H9 (cell line): ENCODE results near the gene ZNF365. TPM values are rescaled to one million over a fixed set of nuclear protein-coding genes. Genes with fewer than 3 reads are reported as not detected.

Experiments
- DNase-seq: peaks from one replicate; pipeline ENCODE4 v3.0.0-alpha.2; 2017
- H2AFZ ChIP-seq: one replicate; pipeline ENCODE4 v1.6.1; 2013; ENCODE audit warnings: mild to moderate bottlenecking, low read length, control low read depth, moderate library complexity
- H2AK5ac ChIP-seq: 2 replicates; pipeline ENCODE4 v1.6.1; 2013; ENCODE audit warnings: low read length, control low read depth, mixed read lengths; ENCODE audit not compliant: insufficient read length
- H2BK120ac ChIP-seq: one replicate; pipeline ENCODE4 v1.6.1; 2013; ENCODE audit warnings: low read depth, mild to moderate bottlenecking, low read length, control low read depth, inconsistent platforms; ENCODE audit not compliant: poor library complexity, severe bottlenecking
- H2BK12ac ChIP-seq: 2 replicates; pipeline ENCODE4 v1.6.1; 2013; ENCODE audit warnings: low read length, control low read depth, mixed read lengths, low read depth; ENCODE audit not compliant: insufficient read length
- H2BK15ac ChIP-seq: 2 replicates; pipeline ENCODE4 v1.6.1; 2013; ENCODE audit warnings: low read depth, low read length, control low read depth
- H2BK20ac ChIP-seq: one replicate; pipeline ENCODE4 v1.6.1; 2013; ENCODE audit warnings: low read depth, mild to moderate bottlenecking, low read length, control low read depth, inconsistent platforms; ENCODE audit not compliant: poor library complexity, severe bottlenecking
- H2BK5ac ChIP-seq: 2 replicates; pipeline ENCODE4 v1.6.1; 2013; ENCODE audit warnings: low read length, control low read depth, mixed read lengths; ENCODE audit not compliant: insufficient read length
- H3K14ac ChIP-seq: 2 replicates; pipeline ENCODE4 v1.6.1; 2013; ENCODE audit warnings: low read length, control low read depth; ENCODE audit not compliant: insufficient read depth
- H3K18ac ChIP-seq: 2 replicates; pipeline ENCODE4 v1.6.1; 2013; ENCODE audit warnings: low read depth, mild to moderate bottlenecking, mixed read lengths, low read length, control low read depth; ENCODE audit not compliant: insufficient read length
- H3K23ac ChIP-seq: 2 replicates; pipeline ENCODE4 v1.6.1; 2013; ENCODE audit warnings: low read length, control low read depth, mixed read lengths, low read depth; ENCODE audit not compliant: insufficient read length
- H3K23me2 ChIP-seq: 2 replicates; pipeline ENCODE4 v1.6.1; 2013; ENCODE audit warnings: low read depth, mild to moderate bottlenecking, mixed read lengths, low read length, control low read depth; ENCODE audit not compliant: insufficient read length, poor library complexity, severe bottlenecking
- H3K27ac ChIP-seq: 2 replicates; pipeline ENCODE4 v1.5.1; 2013; ENCODE audit warnings: low read length, control low read depth, mixed read lengths, low read depth; ENCODE audit not compliant: insufficient read length
- H3K27me3 ChIP-seq: 2 replicates; pipeline ENCODE4 v1.6.1; 2013; ENCODE audit warnings: low read length, control low read depth, inconsistent platforms; ENCODE audit not compliant: insufficient read depth
- H3K4ac ChIP-seq: 2 replicates; pipeline ENCODE4 v1.6.1; 2013; ENCODE audit warnings: low read depth, mild to moderate bottlenecking, control low read depth, inconsistent platforms, low read length, moderate library complexity
- H3K4me1 ChIP-seq: 2 replicates; pipeline ENCODE4 v1.6.1; 2013; ENCODE audit warnings: low read length, control low read depth, inconsistent platforms; ENCODE audit not compliant: insufficient read depth
- H3K4me2 ChIP-seq: 2 replicates; pipeline ENCODE4 v1.6.1; 2013; ENCODE audit warnings: low read length, control low read depth, mixed read lengths; ENCODE audit not compliant: insufficient read length, insufficient read depth
- H3K56ac ChIP-seq: 2 replicates; pipeline ENCODE4 v1.6.1; 2013; ENCODE audit warnings: low read depth, mild to moderate bottlenecking, mixed read lengths, low read length, control low read depth; ENCODE audit not compliant: insufficient read length
- H3K79me1 ChIP-seq: 2 replicates; pipeline ENCODE4 v1.6.1; 2013; ENCODE audit warnings: low read depth, mild to moderate bottlenecking, moderate library complexity, low read length, control low read depth, inconsistent platforms; ENCODE audit not compliant: insufficient read depth, poor library complexity, severe bottlenecking
- H3K79me2 ChIP-seq: 2 replicates; pipeline ENCODE4 v1.6.1; 2013; ENCODE audit warnings: low read length, control low read depth, inconsistent platforms; ENCODE audit not compliant: insufficient read depth
- H3K9ac ChIP-seq: 2 replicates; pipeline ENCODE4 v1.6.1; 2013; ENCODE audit warnings: low read length, control low read depth, mixed read lengths; ENCODE audit not compliant: insufficient read length; ENCODE audit errors: extremely low read depth
- H3K9me3 ChIP-seq: one replicate; pipeline ENCODE4 v1.6.1; 2013; ENCODE audit warnings: low read depth, low read length, inconsistent platforms; ENCODE audit not compliant: control insufficient read depth
- H3T11ph ChIP-seq: one replicate; pipeline ENCODE4 v1.6.1; 2013; ENCODE audit warnings: mild to moderate bottlenecking, low read length, control low read depth, inconsistent platforms
- H4K20me1 ChIP-seq: one replicate; pipeline ENCODE4 v1.6.1; 2013; ENCODE audit not compliant: control insufficient read depth, insufficient read length, insufficient read depth
- H4K5ac ChIP-seq: 2 replicates; pipeline ENCODE4 v1.6.1; 2013; ENCODE audit warnings: low read depth, mild to moderate bottlenecking, mixed read lengths, low read length, control low read depth; ENCODE audit not compliant: insufficient read length
- H4K8ac ChIP-seq: replicated peaks from 2 replicates; pipeline ENCODE4 v1.6.1; 2013; ENCODE audit warnings: low read length, control low read depth, mixed read lengths, low read depth; ENCODE audit not compliant: insufficient read length
- H4K91ac ChIP-seq: 2 replicates; pipeline ENCODE4 v1.6.1; 2013; ENCODE audit warnings: low read depth, mild to moderate bottlenecking, moderate library complexity, mixed read lengths, low read length, control low read depth; ENCODE audit not compliant: insufficient read length
- H3K27ac Mint-ChIP-seq, 3 experiments: 2 replicates in 2 of 3; 3 replicates in 1 of 3; pipeline ENCODE4 v1.8.0; 2020 to 2021; ENCODE audit warnings: mixed read lengths in 3 of 3, mild to moderate bottlenecking in 1 of 3, moderate library complexity in 1 of 3
- H3K27me3 Mint-ChIP-seq: 2 replicates; pipeline ENCODE4 v1.8.0; 2021; ENCODE audit warnings: low read depth, mild to moderate bottlenecking, moderate library complexity, mixed read lengths
- H3K36me3 Mint-ChIP-seq, 3 experiments: 2 replicates in 2 of 3; 3 replicates in 1 of 3; pipeline ENCODE4 v1.8.0; 2020 to 2021; ENCODE audit warnings: low read depth in 3 of 3, mixed read lengths in 3 of 3; ENCODE audit not compliant: insufficient read depth in 1 of 3
- H3K4me1 Mint-ChIP-seq, 2 experiments: 2 replicates each; pipeline ENCODE4 v1.8.0; 2020; ENCODE audit warnings: mixed read lengths in 2 of 2
- H3K4me3 Mint-ChIP-seq, 2 experiments: 2 replicates in 1 of 2; 3 replicates in 1 of 2; pipeline ENCODE4 v1.8.0; 2020 to 2021; ENCODE audit warnings: mild to moderate bottlenecking in 2 of 2, mixed read lengths in 2 of 2, moderate library complexity in 1 of 2
- H3K9me3 Mint-ChIP-seq, 2 experiments: 2 replicates in 1 of 2; 3 replicates in 1 of 2; pipeline ENCODE4 v1.8.0; 2020; ENCODE audit warnings: mild to moderate bottlenecking in 2 of 2, mixed read lengths in 2 of 2, moderate library complexity in 1 of 2
- WGBS: extraction: QIAGEN DNeasy Blood & Tissue Kit; methylation state at CpG from one replicate; pipeline ENCODE4 v1.1.7; 2013; ENCODE audit warnings: missing lambda C conversion rate, low lambda C conversion rate, mixed read lengths; ENCODE audit not compliant: insufficient read length; ENCODE audit errors: extremely low coverage; 5-methylcytosine and 5-hydroxymethylcytosine counted together
- total RNA-seq: library from RNA; stranded (reverse); gene quantifications from 2 replicates; pipeline ENCODE4 v1.2.1, GENCODE V29; 2021
- TF ChIP-seq, protein P1 (sequence below): fragments of 200-600 bp; sonication (generic); conservative IDR thresholded peaks from 3 replicates; pipeline ENCODE4 v1.8.0; 2021; ENCODE audit warnings: antibody characterized with exemption, mild to moderate bottlenecking

Gene ZNF365
- total RNA-seq, 1 experiment from 2014 or later, result 0.59 TPM

DNA sequence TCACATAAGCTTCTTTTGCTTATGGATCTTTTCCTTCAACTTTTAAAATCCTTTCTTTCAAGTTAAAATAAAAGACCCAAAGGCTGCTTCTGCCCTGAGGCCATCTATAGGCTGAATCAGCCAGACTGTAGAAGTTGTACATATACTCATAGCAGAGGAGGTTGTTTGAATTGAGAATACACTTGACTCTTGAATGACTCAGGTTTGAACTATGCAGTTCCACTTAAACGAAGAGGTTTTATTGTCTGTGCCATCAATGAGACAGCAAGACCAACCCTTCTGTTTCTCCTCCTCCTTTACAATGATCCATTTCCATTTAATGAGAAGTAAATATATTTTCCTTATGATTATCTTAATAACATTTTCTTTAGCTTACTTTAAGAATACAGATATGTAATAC, 5.8 kb downstream of the ZNF365 start:
- H3K9me3 Mint-ChIP-seq, result no peaks in the 10 kb centered on the region
- WGBS, result no CpG with 5 or more reads among the region's 1 CpG
- no peaks in the 10 kb centered on the region for H3K4me1 Mint-ChIP-seq
- no peak overlapping the region for H3K23ac ChIP-seq
- H4K5ac ChIP-seq, result no peak overlapping the region
- H2AFZ ChIP-seq, result no peak overlapping the region
- H3K4me3 Mint-ChIP-seq, result no peak overlapping the region
- H3K23me2 ChIP-seq, result no peaks in the 10 kb centered on the region
- H3K27ac Mint-ChIP-seq, result no peak overlapping the region
- H3K9ac ChIP-seq, result no peak overlapping the region
- H3K4me1 ChIP-seq, result no peaks in the 10 kb centered on the region
- DNase-seq, result no peak
- H2BK15ac ChIP-seq, result no peak overlapping the region
- no peak overlapping the region for H2BK5ac ChIP-seq
- H3K9me3 ChIP-seq, result no peaks in the 10 kb centered on the region
- no peak overlapping the region for H4K8ac ChIP-seq
- no peaks in the 10 kb centered on the region for H3K36me3 Mint-ChIP-seq
- no peak overlapping the region for H4K91ac ChIP-seq
- H2BK12ac ChIP-seq, result no peak overlapping the region
- H2BK20ac ChIP-seq, result no peak overlapping the region
- H3K4ac ChIP-seq, result no peak overlapping the region
- H3K4me2 ChIP-seq, result no peak overlapping the region
- H2AK5ac ChIP-seq, result no peak overlapping the region
- no peaks in the 10 kb centered on the region; the same call in 1 of the 2 replicates for H3K27me3 ChIP-seq
- H2BK120ac ChIP-seq, result no peak overlapping the region
- no peak overlapping the region for H3T11ph ChIP-seq
- peaks cover 22% of the 10 kb centered on the region for H3K27me3 Mint-ChIP-seq
- H3K79me2 ChIP-seq, result no peaks in the 10 kb centered on the region
- TF ChIP-seq, protein P1, sequence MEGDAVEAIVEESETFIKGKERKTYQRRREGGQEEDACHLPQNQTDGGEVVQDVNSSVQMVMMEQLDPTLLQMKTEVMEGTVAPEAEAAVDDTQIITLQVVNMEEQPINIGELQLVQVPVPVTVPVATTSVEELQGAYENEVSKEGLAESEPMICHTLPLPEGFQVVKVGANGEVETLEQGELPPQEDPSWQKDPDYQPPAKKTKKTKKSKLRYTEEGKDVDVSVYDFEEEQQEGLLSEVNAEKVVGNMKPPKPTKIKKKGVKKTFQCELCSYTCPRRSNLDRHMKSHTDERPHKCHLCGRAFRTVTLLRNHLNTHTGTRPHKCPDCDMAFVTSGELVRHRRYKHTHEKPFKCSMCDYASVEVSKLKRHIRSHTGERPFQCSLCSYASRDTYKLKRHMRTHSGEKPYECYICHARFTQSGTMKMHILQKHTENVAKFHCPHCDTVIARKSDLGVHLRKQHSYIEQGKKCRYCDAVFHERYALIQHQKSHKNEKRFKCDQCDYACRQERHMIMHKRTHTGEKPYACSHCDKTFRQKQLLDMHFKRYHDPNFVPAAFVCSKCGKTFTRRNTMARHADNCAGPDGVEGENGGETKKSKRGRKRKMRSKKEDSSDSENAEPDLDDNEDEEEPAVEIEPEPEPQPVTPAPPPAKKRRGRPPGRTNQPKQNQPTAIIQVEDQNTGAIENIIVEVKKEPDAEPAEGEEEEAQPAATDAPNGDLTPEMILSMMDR, result no peak
- no peaks in the 10 kb centered on the region for H3K79me1 ChIP-seq
- no peak overlapping the region for H3K27ac ChIP-seq
- H3K18ac ChIP-seq, result no peak overlapping the region
- H3K14ac ChIP-seq, result no peak overlapping the region
- no peaks in the 10 kb centered on the region for H4K20me1 ChIP-seq
- H3K56ac ChIP-seq, result no peak overlapping the region
